NB4 (cell line): ENCODE measurements around the gene DPEP2NB.

Experiments used
- CTCF ChIP-seq: IDR thresholded peaks from one replicate; pipeline ENCODE4 v1.5.1; 2012; ENCODE audit warnings: low read depth, low read length
- POLR2A ChIP-seq: IDR thresholded peaks from 2 replicates; pipeline ENCODE4 v1.6.1; 2011; ENCODE audit warnings: mild to moderate bottlenecking; ENCODE audit not compliant: insufficient read length; ENCODE audit errors: extremely low read depth

- TF ChIP-seq CTCF (no peak), POLR2A (no peak)
These were observed 20.3 kb downstream of the DPEP2NB start for GRCh38 chr16:67995423-67995822.
